Naive thymus-derived CD4-positive, alpha-beta T cell (primary cell): ENCODE results near the gene PZP. TPM values are rescaled to one million over a fixed set of nuclear protein-coding genes. Genes with fewer than 3 reads are reported as not detected.

ENCODE experiments used
- ATAC-seq: fragments of 150-1000 bp; cut with Tn5 transposase; 2 replicates; pipeline ENCODE4 v1.10.0; 2021; ENCODE audit warnings: mild to moderate bottlenecking, moderate library complexity
- CTCF ChIA-PET: fragments of 350-600 bp; sonication (Branson Sonifier 250); formaldehyde crosslinking; loops from one replicate; lab custom pipeline; 2021; ENCODE audit warnings: antibody characterized with exemption; lab: Charles Lee
- POLR2A ChIA-PET: fragments of 350-600 bp; sonication (Branson Sonifier 250); formaldehyde crosslinking; loops from one replicate; lab custom pipeline; 2021; ENCODE audit warnings: antibody characterized with exemption, inconsistent platforms; lab: Charles Lee
- DNase-seq, 9 donors: peaks; one replicate each; pipeline versions ENCODE4 v3.0.0 to v3.0.0-alpha.2; 2020 to 2022; ENCODE audit warnings: mixed read lengths in 1 of 9
- H3K27ac ChIP-seq: one replicate; pipeline ENCODE4 v1.7.0; 2013; ENCODE audit warnings: mild to moderate bottlenecking, low read depth, low read length, moderate library complexity
- H3K27me3 ChIP-seq, 2 donors: one replicate each; pipeline ENCODE4 v1.7.0; 2013; ENCODE audit warnings: low read length in 2 of 2, mild to moderate bottlenecking in 2 of 2, moderate library complexity in 2 of 2; ENCODE audit not compliant: control insufficient read depth in 2 of 2, insufficient read depth in 2 of 2
- H3K36me3 ChIP-seq, 3 experiments: 1 replicate in 2 of 3; 2 replicates in 1 of 3; pipeline ENCODE4 v1.7.0; 2013; ENCODE audit warnings: low read length in 3 of 3, mild to moderate bottlenecking in 3 of 3, moderate library complexity in 1 of 3; ENCODE audit not compliant: insufficient read depth in 3 of 3, control insufficient read depth in 2 of 3
- H3K4me1 ChIP-seq, 2 donors: one replicate each; pipeline ENCODE4 v1.7.0; 2013; ENCODE audit warnings: low read length in 2 of 2, mild to moderate bottlenecking in 2 of 2, moderate library complexity in 1 of 2; ENCODE audit not compliant: control insufficient read depth in 2 of 2, insufficient read depth in 2 of 2
- H3K4me3 ChIP-seq: 2 replicates; pipeline ENCODE4 v1.7.0; 2013; ENCODE audit warnings: mild to moderate bottlenecking, low read length
- H3K9me3 ChIP-seq, 3 experiments: 1 replicate in 2 of 3; 2 replicates in 1 of 3; pipeline ENCODE4 v1.7.0; 2013; ENCODE audit warnings: low read length in 3 of 3; ENCODE audit not compliant: control insufficient read depth in 2 of 3
- H3K27ac Mint-ChIP-seq, 9 donors: one replicate each; pipeline ENCODE4 v1.8.0; 2020 to 2022; ENCODE audit warnings: mixed read lengths in 9 of 9, mild to moderate bottlenecking in 8 of 9, moderate library complexity in 5 of 9, inconsistent platforms in 2 of 9
- H3K27me3 Mint-ChIP-seq, 5 donors: one replicate each; pipeline ENCODE4 v1.8.0; 2021 to 2022; ENCODE audit warnings: mixed read lengths in 5 of 5, mild to moderate bottlenecking in 1 of 5
- H3K36me3 Mint-ChIP-seq, 5 donors: one replicate each; pipeline ENCODE4 v1.8.0; 2020 to 2022; ENCODE audit warnings: mixed read lengths in 5 of 5, mild to moderate bottlenecking in 3 of 5, inconsistent platforms in 1 of 5
- H3K4me1 Mint-ChIP-seq, 7 donors: one replicate each; pipeline ENCODE4 v1.8.0; 2020 to 2022; ENCODE audit warnings: mixed read lengths in 7 of 7, mild to moderate bottlenecking in 3 of 7, inconsistent platforms in 1 of 7
- H3K4me3 Mint-ChIP-seq, 10 donors: one replicate each; pipeline ENCODE4 v1.8.0; 2020 to 2022; ENCODE audit warnings: mild to moderate bottlenecking in 10 of 10, mixed read lengths in 10 of 10, moderate library complexity in 6 of 10, inconsistent platforms in 2 of 10
- H3K9me3 Mint-ChIP-seq, 11 donors: one replicate each; pipeline ENCODE4 v1.8.0; 2020 to 2022; ENCODE audit warnings: mixed read lengths in 11 of 11, mild to moderate bottlenecking in 4 of 11, inconsistent platforms in 1 of 11, moderate library complexity in 1 of 11
- intact Hi-C, 2 donors: fragments of 100-400 bp; cut with micrococcal nuclease; formaldehyde crosslinking; loops; one replicate each; pipeline ENCODE4 v1.15.1; 2023
- polyA plus RNA-seq, 2 donors: library from polyadenylated mRNA; unstranded; fragments of 300-500 nt; fragmentation: Illumina TruSeq; gene quantifications; one replicate each; pipeline ENCODE4 v1.2.3, GENCODE V29; 2021
- total RNA-seq, 6 experiments: library from RNA in 5 of 6; stranded (reverse) in 5 of 6; gene quantifications; 1 replicate in 5 of 6; 2 replicates in 1 of 6; pipeline ENCODE4 v1.2.3 and lab custom pipeline; 2021 to 2026

Gene PZP
- total and polyA plus RNA-seq, 7 experiments from 2014 or later, result not detected

DNA sequence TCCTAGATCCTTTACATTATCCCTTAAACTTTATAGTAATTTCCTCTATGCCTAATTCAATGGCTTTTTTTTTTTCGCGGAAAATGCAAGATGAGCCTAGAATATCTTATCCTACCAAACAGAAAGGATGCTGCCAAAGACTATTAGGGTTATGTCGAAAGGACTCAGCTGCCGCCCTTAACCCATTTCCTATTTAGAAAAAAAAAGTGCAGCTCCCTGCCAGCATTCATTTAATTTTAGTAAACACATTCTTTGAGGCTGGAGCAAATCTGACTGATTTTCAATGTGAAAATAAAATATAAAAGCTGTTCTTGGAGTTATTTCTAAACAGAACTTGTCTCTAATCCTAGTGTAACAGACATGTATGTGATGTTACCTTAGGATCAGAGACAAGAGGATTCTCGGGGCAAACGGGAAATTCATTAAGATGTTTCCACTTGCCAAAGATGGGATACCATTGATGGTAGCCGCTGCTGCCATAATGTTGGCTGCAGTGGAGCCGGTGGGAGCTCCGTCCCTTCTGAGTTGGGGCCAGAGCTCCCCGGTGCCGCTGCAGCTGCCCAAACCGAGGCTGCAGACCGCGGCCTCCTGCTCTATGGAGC lies 84.3 kb downstream of the PZP start:
- Mint-ChIP-seq H3K4me1 (no peaks in the 10 kb centered on the region), H3K4me3 (no peak overlapping the region), H3K9me3 (peaks cover 0 to 2% (median 0%) of the 10 kb centered on the region in 11 donors), H3K27me3 (no peaks in the 10 kb centered on the region), H3K36me3 (peaks cover 0 to 18% (median 3%) of the 10 kb centered on the region in 5 donors), H3K27ac (no peak overlapping the region)
- Histone ChIP-seq H3K4me1 (no peaks in the 10 kb centered on the region), H3K36me3 (no peaks in the 10 kb centered on the region), H3K27me3 (no peaks in the 10 kb centered on the region), H3K9me3 (no peaks in the 10 kb centered on the region), H3K27ac (no peak overlapping the region), H3K4me3 (no peak overlapping the region)
- ChIA-PET POLR2A (interaction anchor here (0.7 kb wide), 1 partner anchor 96 kb away, joined by 4 read pairs; no protein-coding TSS in a partner anchor), CTCF (interaction anchor here (0.6 kb wide), 1 partner anchor 82 kb away, joined by 3 read pairs; no protein-coding TSS in a partner anchor)
- no peak for DNase-seq
- no peak for ATAC-seq
- intact Hi-C loops, result no loop called here

DNA sequence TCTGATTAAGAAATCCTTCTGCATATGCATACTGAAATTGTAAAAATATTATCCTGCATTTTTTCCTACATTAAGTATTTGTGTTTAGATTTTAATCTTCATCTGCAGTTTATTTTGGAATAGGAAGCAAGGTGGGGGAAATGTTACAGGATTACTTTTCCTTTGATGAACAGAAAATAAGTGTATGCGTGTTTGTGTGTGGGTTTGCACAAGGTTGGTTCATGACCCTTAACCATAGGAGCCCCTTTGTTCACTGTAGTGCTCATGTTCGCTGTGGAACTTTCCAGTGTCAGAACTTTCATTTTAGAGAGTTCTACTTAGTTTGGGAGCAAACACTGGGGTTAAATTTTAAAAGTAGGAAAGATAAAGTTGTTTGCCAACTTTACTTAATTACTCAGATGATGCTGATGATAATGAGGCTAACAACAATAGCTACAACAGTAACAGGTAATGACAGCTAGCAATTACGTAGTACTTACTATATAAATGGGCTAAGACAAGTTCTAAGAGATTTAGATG lies 86.0 kb downstream of the PZP start:
- peaks cover 0 to 3% (median 0%) of the 10 kb centered on the region in 5 donors for H3K27me3 Mint-ChIP-seq
- POLR2A ChIA-PET, result no interaction called here
- Histone ChIP-seq H3K4me1 (no peaks in the 10 kb centered on the region), H3K4me3 (no peak overlapping the region), H3K36me3 (no peaks in the 10 kb centered on the region), H3K27ac (no peak overlapping the region), H3K9me3 (no peaks in the 10 kb centered on the region), H3K27me3 (no peaks in the 10 kb centered on the region)
- H3K4me3 Mint-ChIP-seq, result no peak overlapping the region
- peaks cover 0 to 11% (median 0%) of the 10 kb centered on the region in 5 donors for H3K36me3 Mint-ChIP-seq
- no peak for ATAC-seq
- no peak overlapping the region for H3K27ac Mint-ChIP-seq
- CTCF ChIA-PET, result no interaction called here
- DNase-seq, result no peak
- no peaks in the 10 kb centered on the region for H3K9me3 Mint-ChIP-seq
- intact Hi-C loops, result no loop called here
- peaks cover 0 to 3% (median 0%) of the 10 kb centered on the region in 7 donors for H3K4me1 Mint-ChIP-seq

DNA sequence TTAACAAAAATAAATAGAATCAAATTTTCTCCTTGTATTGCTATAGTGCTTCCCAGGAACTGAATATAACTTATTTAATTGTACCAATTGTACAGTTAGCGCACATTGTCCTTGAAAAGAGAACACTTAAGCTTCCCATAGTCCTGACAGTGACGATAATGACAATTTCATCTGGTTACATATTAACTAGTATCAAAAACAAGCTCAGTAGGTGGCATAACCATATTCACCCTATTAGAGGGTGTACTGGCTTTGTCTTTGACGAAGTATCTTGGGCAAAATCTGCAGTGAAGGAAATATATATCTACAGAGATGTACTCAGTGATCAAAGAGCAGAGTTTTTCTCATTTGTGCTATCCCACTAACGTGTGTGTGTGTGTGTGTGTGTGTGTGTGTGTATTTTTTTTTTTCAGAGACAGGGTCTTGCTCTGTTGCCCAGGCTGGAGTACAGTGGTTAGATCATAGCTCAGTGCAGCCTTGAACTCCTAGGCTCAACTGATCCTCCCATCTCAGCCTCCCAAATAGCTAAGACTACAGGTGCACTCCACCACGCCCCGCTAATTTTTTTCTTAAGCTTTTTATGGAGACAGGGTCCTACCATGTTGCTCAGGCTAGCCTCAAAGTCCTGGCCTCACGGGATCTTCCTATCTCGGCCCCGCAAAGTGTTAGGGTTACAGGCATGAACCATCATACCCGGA lies 87.6 kb downstream of the PZP start:
- Histone ChIP-seq H3K36me3 (no peaks in the 10 kb centered on the region), H3K27ac (no peak overlapping the region), H3K4me3 (no peak overlapping the region), H3K27me3 (no peaks in the 10 kb centered on the region), H3K9me3 (no peaks in the 10 kb centered on the region), H3K4me1 (no peaks in the 10 kb centered on the region)
- intact Hi-C loops, result no loop called here
- no peak for DNase-seq
- peaks cover 9 to 16% (median 11%) of the 10 kb centered on the region in 7 donors for H3K4me1 Mint-ChIP-seq
- H3K27me3 Mint-ChIP-seq, result peaks cover 0 to 4% (median 0%) of the 10 kb centered on the region in 5 donors
- no peak for ATAC-seq
- H3K36me3 Mint-ChIP-seq, result peaks cover 0 to 6% (median 0%) of the 10 kb centered on the region in 5 donors
- POLR2A ChIA-PET, result no interaction called here
- H3K4me3 Mint-ChIP-seq, result no peak overlapping the region
- no peaks in the 10 kb centered on the region for H3K9me3 Mint-ChIP-seq
- no peak overlapping the region for H3K27ac Mint-ChIP-seq
- CTCF ChIA-PET, result no interaction called here

GRCh38 chr12:9118158-9118557 lies 90.0 kb downstream of the PZP start:
- Mint-ChIP-seq H3K9me3 (no peaks in the 10 kb centered on the region), H3K36me3 (peaks cover 0 to 3% (median 0%) of the 10 kb centered on the region in 5 donors), H3K4me3 (no peak overlapping the region), H3K27ac (no peak overlapping the region), H3K4me1 (peaks cover 9 to 18% (median 15%) of the 10 kb centered on the region in 7 donors), H3K27me3 (peaks cover 0 to 4% (median 0%) of the 10 kb centered on the region in 5 donors)
- DNase-seq (no peak), ATAC-seq (peak; percentile 94)
- no peak overlapping the region for H3K4me3 ChIP-seq
- no peaks in the 10 kb centered on the region for H3K9me3 ChIP-seq
- H3K27ac ChIP-seq, result no peak overlapping the region
- H3K27me3 ChIP-seq, result no peaks in the 10 kb centered on the region
- POLR2A ChIA-PET, result no interaction called here
- peaks cover 0 to 5% (median 0%) of the 10 kb centered on the region in 3 experiments for H3K36me3 ChIP-seq
- intact Hi-C loops, result no loop called here
- no peaks in the 10 kb centered on the region for H3K4me1 ChIP-seq
- CTCF ChIA-PET, result no interaction called here

DNA sequence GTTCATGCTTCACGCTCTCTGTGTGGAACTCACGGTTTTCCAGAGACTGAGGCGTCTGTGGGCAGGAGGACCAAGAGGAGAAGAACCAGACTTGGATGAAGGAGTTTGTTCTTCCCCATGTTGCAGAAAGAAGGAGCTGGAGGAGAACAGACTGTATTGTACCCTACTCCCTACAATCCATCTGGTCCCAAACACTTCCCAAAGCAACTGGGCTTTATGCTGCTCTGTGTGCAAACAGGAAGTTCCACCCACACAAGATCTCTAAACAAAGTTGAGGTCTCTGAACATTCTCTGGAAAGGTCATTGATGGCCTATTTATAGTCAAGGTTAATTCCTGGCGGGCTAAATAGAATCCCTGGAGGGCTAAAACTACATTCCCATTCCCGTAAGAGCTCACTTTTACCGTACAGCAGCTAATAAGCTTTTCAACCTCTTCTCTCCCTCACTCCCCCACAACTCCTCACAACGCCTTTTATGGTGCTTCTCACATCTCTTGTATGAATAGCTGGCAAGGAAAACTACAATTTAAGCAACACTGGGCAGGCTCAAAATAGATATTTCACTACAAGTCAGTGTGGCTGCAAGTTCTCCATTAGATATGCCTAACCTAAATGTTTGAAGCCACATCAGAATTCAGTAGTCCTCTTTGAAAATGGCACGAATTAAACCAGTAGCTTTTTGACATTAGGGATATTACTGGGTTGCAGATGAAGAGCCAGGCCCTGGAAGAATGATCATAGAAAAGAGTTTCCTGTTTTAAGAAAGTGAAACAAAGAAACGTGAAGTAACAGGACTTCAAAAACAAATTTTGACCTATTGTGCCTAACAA lies 92.2 kb downstream of the PZP start, which contains the start of gene A2M:
A2M (minus strand) TSS at position 189 of the 829 bp plus-strand sequence; CDS start at position 119, 70 bp downstream.
- intact Hi-C loops, result no loop called here
- H3K4me1 Mint-ChIP-seq, result peaks cover 9 to 22% (median 15%) of the 10 kb centered on the region in 7 donors
- peak within 1 kb of the TSS in 3 of 9 donors; percentile 6 to 26 (median 8) for H3K27ac Mint-ChIP-seq
- no peaks in the 10 kb centered on the region for H3K9me3 Mint-ChIP-seq
- DNase-seq, result no peak
- Histone ChIP-seq H3K4me3 (no peak within 1 kb of the TSS), H3K9me3 (no peaks in the 10 kb centered on the region), H3K27me3 (no peaks in the 10 kb centered on the region), H3K4me1 (no peaks in the 10 kb centered on the region), H3K27ac (no peak within 1 kb of the TSS), H3K36me3 (peaks cover 0 to 5% (median 0%) of the 10 kb centered on the region in 3 experiments)
- CTCF ChIA-PET, result no interaction called here
- POLR2A ChIA-PET, result interaction anchor here (0.6 kb wide), 1 partner anchor 75 kb away, joined by 3 read pairs; no protein-coding TSS in a partner anchor
- peaks cover 0 to 4% (median 0%) of the 10 kb centered on the region in 5 donors for H3K27me3 Mint-ChIP-seq
- H3K36me3 Mint-ChIP-seq, result peaks cover 0 to 5% (median 0%) of the 10 kb centered on the region in 5 donors
- peak within 1 kb of the TSS in 7 of 10 donors; percentile 3 to 37 (median 19) for H3K4me3 Mint-ChIP-seq
- no peak for ATAC-seq

DNA sequence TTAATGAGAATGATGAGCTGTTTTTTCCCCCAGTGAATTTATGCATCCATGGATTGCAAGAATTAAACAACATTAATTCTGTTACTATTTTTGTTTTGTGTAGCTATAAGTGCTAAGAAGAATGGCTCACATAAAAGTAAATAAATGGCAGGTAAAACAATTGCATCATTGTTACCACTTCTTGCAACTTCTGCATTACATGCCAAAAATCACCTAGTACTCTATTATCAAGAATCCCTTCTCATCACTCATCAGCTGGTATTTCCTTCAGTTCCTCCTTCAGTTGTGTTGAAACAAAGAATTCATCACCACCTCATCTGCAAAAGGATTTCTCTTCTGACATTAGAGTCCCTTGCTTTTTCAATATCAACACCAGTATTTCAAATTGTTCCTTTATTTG lies 93.2 kb downstream of the PZP start:
- no peak for DNase-seq
- H3K9me3 ChIP-seq, result no peaks in the 10 kb centered on the region
- H3K27ac Mint-ChIP-seq, result no peak overlapping the region
- H3K4me3 Mint-ChIP-seq, result no peak overlapping the region
- H3K36me3 Mint-ChIP-seq, result peaks cover 0 to 5% (median 0%) of the 10 kb centered on the region in 5 donors
- peaks cover 0 to 4% (median 0%) of the 10 kb centered on the region in 5 donors for H3K27me3 Mint-ChIP-seq
- peaks cover 9 to 22% (median 15%) of the 10 kb centered on the region in 7 donors for H3K4me1 Mint-ChIP-seq
- intact Hi-C loops, result no loop called here
- no peaks in the 10 kb centered on the region for H3K27me3 ChIP-seq
- no peak overlapping the region for H3K4me3 ChIP-seq
- no peak overlapping the region for H3K27ac ChIP-seq
- CTCF ChIA-PET, result no interaction called here
- ATAC-seq, result no peak
- H3K9me3 Mint-ChIP-seq, result no peaks in the 10 kb centered on the region
- H3K4me1 ChIP-seq, result no peaks in the 10 kb centered on the region
- POLR2A ChIA-PET, result no interaction called here
- peaks cover 0 to 5% (median 0%) of the 10 kb centered on the region in 3 experiments for H3K36me3 ChIP-seq
